Progenitor cell of endocrine pancreas (in vitro differentiated cells): ENCODE measurements around the gene SGK1. TPM values are rescaled to one million over a fixed set of nuclear protein-coding genes. Genes with fewer than 3 reads are reported as not detected.
A peak's percentile ranks its signal among the peaks of the same experiment; 100 is the strongest.
"Not testable (repeated sequence)": the region's sequence is repeated elsewhere in the genome, so short reads cannot be mapped to it uniquely, and the experiment has no call there.

ENCODE experiments used
- DNase-seq: peaks from one replicate; pipeline ENCODE4 v3.0.0; 2021; ENCODE audit warnings: low spot score; ENCODE audit not compliant: unreplicated experiment
- H3K27ac Mint-ChIP-seq: 2 replicates; pipeline ENCODE4 v1.8.0; 2021; ENCODE audit warnings: mild to moderate bottlenecking, moderate library complexity, mixed read lengths
- H3K27me3 Mint-ChIP-seq: 2 replicates; pipeline ENCODE4 v1.8.0; 2021; ENCODE audit warnings: mixed read lengths
- H3K36me3 Mint-ChIP-seq: 2 replicates; pipeline ENCODE4 v1.8.0; 2022; ENCODE audit warnings: mixed read lengths; ENCODE audit not compliant: insufficient read depth
- H3K4me1 Mint-ChIP-seq: 2 replicates; pipeline ENCODE4 v1.8.0; 2021; ENCODE audit warnings: low read depth, mixed read lengths
- H3K4me3 Mint-ChIP-seq: 2 replicates; pipeline ENCODE4 v1.8.0; 2021; ENCODE audit warnings: low read depth, mild to moderate bottlenecking, moderate library complexity, mixed read lengths
- H3K9me3 Mint-ChIP-seq: 2 replicates; pipeline ENCODE4 v1.8.0; 2021; ENCODE audit warnings: low read depth, mixed read lengths
- total RNA-seq: library from RNA; stranded (reverse); gene quantifications from 2 replicates; pipeline ENCODE4 v1.2.1, GENCODE V29; 2021
- TF ChIP-seq, protein P1 (sequence below): fragments of 200-600 bp; sonication (generic); IDR thresholded peaks from one replicate; pipeline ENCODE4 v1.5.0; 2021; ENCODE audit warnings: antibody characterized with exemption, mild to moderate bottlenecking; ENCODE audit not compliant: unreplicated experiment

The SGK1 gene
- total RNA-seq, 1 donor from 2014 or later = 13.9 TPM

- TF ChIP-seq, protein P1, sequence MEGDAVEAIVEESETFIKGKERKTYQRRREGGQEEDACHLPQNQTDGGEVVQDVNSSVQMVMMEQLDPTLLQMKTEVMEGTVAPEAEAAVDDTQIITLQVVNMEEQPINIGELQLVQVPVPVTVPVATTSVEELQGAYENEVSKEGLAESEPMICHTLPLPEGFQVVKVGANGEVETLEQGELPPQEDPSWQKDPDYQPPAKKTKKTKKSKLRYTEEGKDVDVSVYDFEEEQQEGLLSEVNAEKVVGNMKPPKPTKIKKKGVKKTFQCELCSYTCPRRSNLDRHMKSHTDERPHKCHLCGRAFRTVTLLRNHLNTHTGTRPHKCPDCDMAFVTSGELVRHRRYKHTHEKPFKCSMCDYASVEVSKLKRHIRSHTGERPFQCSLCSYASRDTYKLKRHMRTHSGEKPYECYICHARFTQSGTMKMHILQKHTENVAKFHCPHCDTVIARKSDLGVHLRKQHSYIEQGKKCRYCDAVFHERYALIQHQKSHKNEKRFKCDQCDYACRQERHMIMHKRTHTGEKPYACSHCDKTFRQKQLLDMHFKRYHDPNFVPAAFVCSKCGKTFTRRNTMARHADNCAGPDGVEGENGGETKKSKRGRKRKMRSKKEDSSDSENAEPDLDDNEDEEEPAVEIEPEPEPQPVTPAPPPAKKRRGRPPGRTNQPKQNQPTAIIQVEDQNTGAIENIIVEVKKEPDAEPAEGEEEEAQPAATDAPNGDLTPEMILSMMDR = no peak
- Mint-ChIP-seq H3K36me3 (no peaks in the 10 kb centered on the region), H3K9me3 (no peaks in the 10 kb centered on the region), H3K27me3 (peaks cover 15% of the 10 kb centered on the region), H3K4me1 (peaks cover 2% of the 10 kb centered on the region), H3K27ac (no peak overlapping the region), H3K4me3 (no peak overlapping the region)
- no peak for DNase-seq
Observed at GRCh38 chr6:134261766-134262165, 56.1 kb downstream of the SGK1 start.

GRCh38 chr6:134258849-134259306 is 59.0 kb downstream of the SGK1 start:
- Mint-ChIP-seq H3K36me3 (no peaks in the 10 kb centered on the region), H3K4me3 (no peak overlapping the region), H3K27me3 (peaks cover 26% of the 10 kb centered on the region), H3K9me3 (peaks cover 4% of the 10 kb centered on the region), H3K27ac (peak overlapping the region; percentile 93), H3K4me1 (peaks cover 6% of the 10 kb centered on the region)
- no peak for DNase-seq
- TF ChIP-seq, protein P1 = no peak

DNA sequence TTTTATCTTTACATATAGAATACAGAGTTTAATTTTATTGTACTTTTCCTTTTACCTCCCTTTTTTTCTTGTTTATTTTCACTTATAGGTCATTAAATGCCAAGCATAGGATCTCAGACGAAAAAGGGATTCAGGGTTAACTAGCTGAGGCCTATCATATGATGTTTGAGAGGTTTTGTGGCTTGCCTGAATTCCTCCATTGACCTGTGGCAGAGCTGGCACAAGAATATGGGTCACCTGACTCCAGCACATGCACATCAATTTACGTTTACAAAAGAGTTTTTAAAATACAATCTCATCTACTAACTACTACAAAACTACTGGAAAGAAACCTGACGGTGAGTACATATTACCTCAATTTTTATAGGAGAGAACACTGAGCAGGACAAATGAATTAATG is 60.4 kb downstream of the SGK1 start:
- H3K27me3 Mint-ChIP-seq = peaks cover 25% of the 10 kb centered on the region
- H3K4me1 Mint-ChIP-seq = peaks cover 10% of the 10 kb centered on the region
- H3K27ac Mint-ChIP-seq = no peak overlapping the region
- H3K36me3 Mint-ChIP-seq = no peaks in the 10 kb centered on the region
- no peak for DNase-seq
- no peak overlapping the region for H3K4me3 Mint-ChIP-seq
- TF ChIP-seq, protein P1 = no peak
- H3K9me3 Mint-ChIP-seq = peaks cover 4% of the 10 kb centered on the region

DNA sequence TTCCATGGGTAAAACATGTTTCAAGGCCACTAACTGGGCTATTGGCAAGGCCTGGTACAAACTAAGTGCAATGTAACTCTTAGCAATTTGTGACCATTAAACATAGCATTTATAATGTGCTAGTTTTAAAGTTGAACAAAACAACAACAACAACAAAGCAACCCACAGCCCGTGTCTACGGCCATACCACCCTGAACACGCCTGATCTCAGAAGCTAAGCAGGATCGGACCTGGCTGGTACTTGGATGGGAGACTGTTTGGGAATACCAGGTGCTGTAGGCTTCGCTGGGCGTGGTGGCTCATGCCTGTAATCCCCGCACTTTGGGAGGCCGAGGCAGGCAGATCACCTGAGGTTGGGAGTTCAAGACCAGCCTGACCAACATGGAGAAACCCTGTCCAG is 61.0 kb downstream of the SGK1 start:
- TF ChIP-seq, protein P1 = no peak
- peaks cover 10% of the 10 kb centered on the region for H3K4me1 Mint-ChIP-seq
- H3K36me3 Mint-ChIP-seq = no peaks in the 10 kb centered on the region
- H3K27me3 Mint-ChIP-seq = peaks cover 23% of the 10 kb centered on the region
- DNase-seq = no peak
- H3K4me3 Mint-ChIP-seq = no peak overlapping the region
- H3K27ac Mint-ChIP-seq = no peak overlapping the region
- H3K9me3 Mint-ChIP-seq = peaks cover 4% of the 10 kb centered on the region

GRCh38 chr6:134255280-134255679 is 62.6 kb downstream of the SGK1 start:
- H3K4me3 Mint-ChIP-seq = not testable (repeated sequence)
- peaks cover 15% of the 10 kb centered on the region for H3K4me1 Mint-ChIP-seq

DNA sequence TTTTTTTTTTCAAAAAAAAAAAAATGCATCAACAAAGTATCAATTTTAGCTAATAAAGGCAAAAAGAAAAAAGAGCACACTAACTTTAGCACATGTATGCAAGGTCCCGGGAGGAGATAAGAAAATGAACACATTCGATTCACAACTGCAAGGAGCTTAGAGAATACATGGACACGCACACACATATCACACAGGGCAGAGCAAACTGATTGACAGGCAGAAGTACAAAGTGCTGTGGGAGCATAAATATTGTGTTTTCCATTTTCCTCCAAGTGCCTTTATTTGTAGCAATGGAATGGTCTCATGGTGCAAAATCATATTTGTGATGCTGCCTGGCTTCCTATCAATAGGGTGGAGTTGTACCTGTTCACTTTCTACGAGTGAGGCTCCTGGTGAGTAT is 63.8 kb downstream of the SGK1 start:
- peaks cover 4% of the 10 kb centered on the region for H3K9me3 Mint-ChIP-seq
- no peak for DNase-seq
- H3K27me3 Mint-ChIP-seq = peaks cover 21% of the 10 kb centered on the region
- H3K27ac Mint-ChIP-seq = no peak overlapping the region
- TF ChIP-seq, protein P1 = no peak
- no peak overlapping the region for H3K4me3 Mint-ChIP-seq
- H3K36me3 Mint-ChIP-seq = no peaks in the 10 kb centered on the region
- peaks cover 26% of the 10 kb centered on the region for H3K4me1 Mint-ChIP-seq

More at GRCh38 chr6:134255280-134255679, 62.6 kb downstream of the SGK1 start:
- not testable (repeated sequence) for H3K36me3 Mint-ChIP-seq, DNase-seq, H3K9me3 Mint-ChIP-seq, H3K27ac Mint-ChIP-seq
- H3K27me3 Mint-ChIP-seq = peaks cover 17% of the 10 kb centered on the region
